Vagina (tissue), 2 donors: ENCODE results near the gene TSPAN4.

ENCODE experiments used
- POLR2AphosphoS5 ChIP-seq, 2 donors: sonication (generic); formaldehyde crosslinking; IDR thresholded peaks; one replicate each; pipeline ENCODE4 v1.9.0; 2017; ENCODE audit warnings: antibody characterized with exemption in 2 of 2, mild to moderate bottlenecking in 2 of 2, low read depth in 1 of 2; ENCODE audit not compliant: insufficient read depth in 1 of 2
- TF ChIP-seq, protein P1 (sequence below), 3 experiments: fragments of 450-650 bp in 2 of 3; fragments of 200-600 bp in 1 of 3; sonication (generic) in 1 of 3; IDR thresholded peaks; one replicate each; pipeline ENCODE4 v1.5.1; 2017 to 2019; ENCODE audit warnings: antibody characterized with exemption in 3 of 3, mild to moderate bottlenecking in 2 of 3, moderate library complexity in 2 of 3

DNA sequence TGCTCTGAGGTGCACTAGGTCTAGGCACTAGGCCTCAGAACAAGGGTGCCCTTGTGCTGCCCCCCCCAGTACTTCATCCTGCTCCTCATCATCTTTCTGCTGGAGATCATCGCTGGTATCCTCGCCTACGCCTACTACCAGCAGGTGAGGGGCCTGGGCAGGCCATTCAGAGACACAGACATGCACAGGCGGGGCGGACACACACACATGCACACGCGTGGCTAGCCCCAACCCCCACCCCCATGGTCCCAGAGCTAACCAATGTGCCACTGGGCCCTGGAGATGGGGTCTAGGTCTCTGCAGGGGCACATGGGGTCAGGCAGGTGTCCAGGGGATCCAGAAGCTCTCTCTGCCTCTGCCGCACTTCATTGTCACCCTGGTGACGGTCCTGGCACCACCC is 6.0 kb upstream of the TSPAN4 start:
- TF ChIP-seq, protein P1, sequence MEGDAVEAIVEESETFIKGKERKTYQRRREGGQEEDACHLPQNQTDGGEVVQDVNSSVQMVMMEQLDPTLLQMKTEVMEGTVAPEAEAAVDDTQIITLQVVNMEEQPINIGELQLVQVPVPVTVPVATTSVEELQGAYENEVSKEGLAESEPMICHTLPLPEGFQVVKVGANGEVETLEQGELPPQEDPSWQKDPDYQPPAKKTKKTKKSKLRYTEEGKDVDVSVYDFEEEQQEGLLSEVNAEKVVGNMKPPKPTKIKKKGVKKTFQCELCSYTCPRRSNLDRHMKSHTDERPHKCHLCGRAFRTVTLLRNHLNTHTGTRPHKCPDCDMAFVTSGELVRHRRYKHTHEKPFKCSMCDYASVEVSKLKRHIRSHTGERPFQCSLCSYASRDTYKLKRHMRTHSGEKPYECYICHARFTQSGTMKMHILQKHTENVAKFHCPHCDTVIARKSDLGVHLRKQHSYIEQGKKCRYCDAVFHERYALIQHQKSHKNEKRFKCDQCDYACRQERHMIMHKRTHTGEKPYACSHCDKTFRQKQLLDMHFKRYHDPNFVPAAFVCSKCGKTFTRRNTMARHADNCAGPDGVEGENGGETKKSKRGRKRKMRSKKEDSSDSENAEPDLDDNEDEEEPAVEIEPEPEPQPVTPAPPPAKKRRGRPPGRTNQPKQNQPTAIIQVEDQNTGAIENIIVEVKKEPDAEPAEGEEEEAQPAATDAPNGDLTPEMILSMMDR (IDR thresholded peaks at IDR 0.05), result no peak
- no peak for TF ChIP-seq POLR2AphosphoS5 (IDR thresholded peaks at IDR 0.05; ENCODE audit: insufficient read depth in 1 of 2, low read depth in 1 of 2)
